GM18508 (cell line): ENCODE measurements around the gene TMEM164.

Experiments used
- ATAC-seq: cut with Tn5 transposase; IDR thresholded peaks from one replicate; pipeline ENCODE4 v1.9.1; 2021; ENCODE audit warnings: moderate number of reproducible peaks; ENCODE audit not compliant: insufficient read depth, unreplicated experiment

The TMEM164 gene

DNA sequence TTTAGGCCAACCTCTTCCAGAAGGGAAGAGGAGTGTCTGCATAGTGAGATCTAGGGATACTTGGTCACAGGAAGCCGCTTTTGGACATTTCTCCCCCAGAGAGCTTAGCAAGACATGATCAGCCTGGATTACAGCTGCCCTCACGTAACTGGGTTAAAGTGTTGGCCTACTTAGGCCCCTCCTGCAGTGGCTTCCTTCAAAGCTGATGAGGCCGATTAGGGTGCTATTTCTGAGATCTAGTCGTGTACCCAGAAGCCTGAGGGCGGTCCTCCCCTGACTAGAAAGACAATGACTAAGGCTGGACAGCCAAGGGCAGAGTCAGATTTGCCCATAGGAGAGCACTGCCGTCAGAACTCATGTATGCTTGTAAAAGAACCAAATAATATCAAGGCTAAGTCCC, 180.0 kb downstream of the TMEM164 start:
- no peak for ATAC-seq

GRCh38 chrX:110183314-110183713, 180.4 kb downstream of the TMEM164 start:
- no peak for ATAC-seq

DNA sequence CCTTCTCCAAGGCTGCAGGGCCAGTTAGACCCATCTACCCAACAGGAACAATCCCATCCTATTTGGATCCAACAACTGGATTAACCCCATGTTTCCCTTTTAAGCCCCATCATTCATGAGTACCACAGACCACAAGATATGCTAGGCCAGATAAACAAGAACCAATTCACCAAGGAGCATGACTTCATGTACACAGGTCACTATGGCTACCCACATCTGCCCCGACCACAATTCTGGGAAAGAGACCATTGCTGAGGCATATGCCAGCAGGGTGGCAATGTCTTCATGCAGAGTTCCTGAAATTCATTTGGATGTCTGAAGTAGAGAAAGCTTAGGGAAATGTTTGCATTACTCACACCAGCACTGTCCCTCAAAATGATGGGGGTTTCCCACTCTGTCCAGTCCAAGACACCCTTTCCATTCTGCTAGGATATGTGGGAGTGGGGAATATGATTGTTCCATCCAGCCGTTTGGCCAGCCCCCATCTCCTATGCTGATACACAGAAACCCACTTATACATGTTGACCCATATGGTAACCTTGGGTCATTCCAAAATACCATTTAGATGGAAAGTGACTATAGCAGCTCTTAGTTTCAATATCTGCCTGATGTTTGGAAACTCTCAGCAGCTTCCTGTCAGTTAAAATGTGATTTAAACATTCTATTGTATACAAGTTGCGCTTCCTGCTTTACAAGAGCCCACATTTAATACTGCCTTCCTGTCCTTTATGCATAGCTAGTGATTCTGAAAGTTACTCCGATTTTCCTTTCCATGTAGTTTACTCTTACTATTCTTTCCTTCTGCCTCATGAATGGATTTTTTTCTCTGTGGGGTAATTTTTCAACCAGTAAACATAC, 186.0 kb downstream of the TMEM164 start:
- ATAC-seq: no peak

DNA sequence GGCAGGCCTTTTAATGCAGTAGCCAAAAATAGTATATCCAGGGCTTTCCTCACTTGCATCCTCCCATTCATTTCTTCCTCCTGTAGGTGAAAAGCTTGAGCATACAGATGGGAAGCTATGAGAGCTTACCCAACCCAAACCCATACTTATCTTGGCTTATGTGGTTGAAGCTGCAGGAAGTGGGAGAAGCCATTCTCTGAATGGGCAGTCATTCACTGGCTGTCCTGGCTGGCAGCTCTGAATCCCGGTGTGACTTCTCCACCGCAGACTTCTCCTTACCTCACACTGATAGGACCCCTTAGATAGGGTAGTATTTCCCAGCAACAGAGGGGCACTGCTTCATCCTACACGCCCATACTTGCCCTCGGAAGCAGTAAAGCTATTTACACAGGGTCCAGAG, 189.6 kb downstream of the TMEM164 start:
- ATAC-seq: no peak

DNA sequence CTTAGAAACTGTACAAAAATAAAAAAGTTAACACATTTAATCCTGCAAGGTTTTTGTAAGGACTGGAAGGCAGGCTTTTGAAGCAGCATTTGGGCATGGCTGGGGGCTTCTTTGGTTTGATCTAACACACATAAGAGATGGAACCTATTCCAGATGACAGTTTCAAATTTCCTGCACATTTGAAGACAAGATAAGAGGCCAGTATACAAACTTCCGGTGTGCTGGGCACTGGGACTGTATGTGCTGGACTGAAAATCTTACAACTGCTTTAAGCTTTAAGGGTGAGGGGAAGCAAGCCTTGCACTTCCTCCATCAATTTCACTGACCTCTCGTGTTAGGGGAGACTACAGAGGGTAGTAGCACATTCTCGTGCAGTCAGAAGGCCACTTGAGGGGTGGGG, 192.1 kb downstream of the TMEM164 start:
- ATAC-seq: no peak

GRCh38 chrX:110201799-110202198, 198.9 kb downstream of the TMEM164 start:
- no peak for ATAC-seq

DNA sequence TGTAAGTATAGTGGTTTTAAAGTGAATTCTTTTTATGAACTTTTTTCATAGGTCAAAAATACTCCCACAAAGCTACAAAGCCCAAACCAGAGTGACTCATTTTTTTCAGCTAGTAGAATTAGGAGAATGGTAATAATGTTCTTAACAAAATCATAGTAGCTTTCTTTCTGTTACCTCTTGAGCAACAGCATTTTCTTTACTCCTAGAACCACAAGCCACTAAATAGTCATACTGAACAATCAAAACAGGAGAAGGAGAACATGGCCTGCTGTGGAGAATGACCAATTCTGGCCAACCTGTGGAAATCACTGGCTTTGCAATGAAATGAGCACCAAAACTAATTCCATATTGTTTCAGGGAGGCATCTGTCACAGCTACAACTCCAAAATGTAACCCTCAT, 202.1 kb downstream of the TMEM164 start:
- no peak for ATAC-seq

- ATAC-seq: no peak
Observed at GRCh38 chrX:110208092-110208491, 205.2 kb downstream of the TMEM164 start.

- no peak for ATAC-seq
Observed at GRCh38 chrX:110210417-110211139, 207.7 kb downstream of the TMEM164 start.

DNA sequence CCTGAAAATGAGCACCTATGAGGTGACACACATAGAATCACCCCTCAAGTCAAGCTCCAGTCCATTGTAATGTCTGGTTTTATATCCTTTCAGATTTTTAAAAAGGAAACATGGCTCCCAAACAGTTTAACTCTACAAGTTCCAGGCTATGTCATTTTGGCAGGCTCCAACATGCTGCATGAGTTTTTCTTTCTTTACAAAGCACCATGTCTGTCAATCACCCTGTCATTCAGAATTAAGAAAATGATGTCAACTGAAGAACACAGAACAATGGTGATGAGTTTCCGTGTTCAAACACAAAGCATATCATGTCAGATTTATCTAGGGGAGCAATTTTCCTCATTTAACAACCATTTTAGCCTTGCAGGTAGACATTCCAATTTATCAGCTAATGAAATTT, 208.4 kb downstream of the TMEM164 start:
- ATAC-seq: no peak

DNA sequence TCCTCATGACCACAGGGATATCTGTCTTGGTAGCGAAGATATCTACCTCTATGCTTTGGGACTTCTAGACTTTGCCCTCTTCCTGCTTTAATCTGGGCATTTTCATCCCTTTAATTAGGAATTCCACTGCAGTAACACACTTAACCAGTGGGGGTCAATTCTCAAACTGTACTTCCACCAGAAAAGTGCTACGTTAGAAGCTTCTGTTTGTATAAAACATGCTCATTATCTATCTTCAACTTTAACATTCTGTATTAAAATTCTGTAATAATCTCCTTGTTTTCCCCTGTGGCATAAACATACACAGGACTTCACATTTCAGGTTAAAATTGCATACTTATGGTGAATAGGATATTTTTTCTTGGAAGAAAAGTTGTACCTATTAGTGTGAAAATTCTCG, 209.4 kb downstream of the TMEM164 start:
- ATAC-seq: no peak

DNA sequence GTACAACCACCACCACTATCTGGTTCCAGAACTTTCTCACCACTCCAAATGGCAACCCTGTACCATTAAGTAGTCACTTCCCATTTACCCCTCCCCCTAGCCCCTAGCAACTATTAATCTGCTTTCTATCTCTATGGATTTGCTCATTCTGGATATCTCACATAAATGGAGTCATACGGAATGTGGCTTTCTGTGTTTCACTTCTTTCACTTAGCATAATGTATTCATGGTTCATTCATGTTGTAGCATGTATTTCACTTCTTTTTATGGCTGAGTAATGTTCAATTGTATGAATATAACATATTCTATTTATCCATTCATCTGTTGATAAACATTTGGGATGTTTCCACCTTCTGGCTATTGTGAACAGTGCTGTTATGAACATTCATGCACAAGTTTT, 210.3 kb downstream of the TMEM164 start:
- ATAC-seq: no peak

GRCh38 chrX:110214684-110215083, 211.8 kb downstream of the TMEM164 start:
- no peak for ATAC-seq

GRCh38 chrX:110215411-110215810, 212.5 kb downstream of the TMEM164 start:
- ATAC-seq: no peak

DNA sequence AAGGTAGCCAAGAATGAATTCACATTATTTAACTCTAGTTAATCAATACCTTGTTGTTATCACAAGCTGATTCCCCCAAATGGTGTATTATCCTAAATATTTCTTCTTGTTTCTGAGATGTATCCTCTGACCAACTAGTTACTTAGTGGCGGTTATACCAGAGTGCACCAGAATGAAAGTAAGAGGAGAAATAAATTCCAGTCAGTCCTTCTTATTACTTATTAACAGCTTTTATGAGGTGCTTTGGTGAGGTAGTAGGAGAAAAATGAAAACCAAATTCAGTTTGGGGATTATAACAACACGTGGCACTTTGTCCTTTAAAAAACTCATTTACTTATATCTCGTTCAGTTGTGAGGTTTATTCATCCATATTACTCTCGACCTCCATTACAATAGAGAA, 213.1 kb downstream of the TMEM164 start:
- no peak for ATAC-seq

DNA sequence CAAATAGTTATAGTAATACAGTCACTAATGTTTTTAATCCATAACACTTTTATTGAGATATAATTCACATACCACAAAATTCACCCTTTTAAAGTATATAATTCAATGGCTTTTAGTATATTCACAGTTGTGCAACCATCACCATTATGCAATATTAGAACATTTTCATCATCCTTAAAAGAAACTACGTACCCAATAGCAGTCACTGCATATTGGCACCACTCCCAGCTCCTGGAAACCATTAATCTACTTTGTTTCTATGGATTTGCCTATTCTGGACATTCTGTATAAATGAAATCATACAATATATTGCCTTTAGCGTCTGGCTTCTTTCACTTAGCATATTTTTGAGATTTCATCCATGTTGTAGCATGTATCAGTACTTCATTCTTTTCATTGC, 215.7 kb downstream of the TMEM164 start:
- no peak for ATAC-seq

GRCh38 chrX:110219920-110220319, 217.0 kb downstream of the TMEM164 start:
- ATAC-seq: no peak

- ATAC-seq: no peak
Observed at GRCh38 chrX:110222497-110223257, 219.8 kb downstream of the TMEM164 start.

DNA sequence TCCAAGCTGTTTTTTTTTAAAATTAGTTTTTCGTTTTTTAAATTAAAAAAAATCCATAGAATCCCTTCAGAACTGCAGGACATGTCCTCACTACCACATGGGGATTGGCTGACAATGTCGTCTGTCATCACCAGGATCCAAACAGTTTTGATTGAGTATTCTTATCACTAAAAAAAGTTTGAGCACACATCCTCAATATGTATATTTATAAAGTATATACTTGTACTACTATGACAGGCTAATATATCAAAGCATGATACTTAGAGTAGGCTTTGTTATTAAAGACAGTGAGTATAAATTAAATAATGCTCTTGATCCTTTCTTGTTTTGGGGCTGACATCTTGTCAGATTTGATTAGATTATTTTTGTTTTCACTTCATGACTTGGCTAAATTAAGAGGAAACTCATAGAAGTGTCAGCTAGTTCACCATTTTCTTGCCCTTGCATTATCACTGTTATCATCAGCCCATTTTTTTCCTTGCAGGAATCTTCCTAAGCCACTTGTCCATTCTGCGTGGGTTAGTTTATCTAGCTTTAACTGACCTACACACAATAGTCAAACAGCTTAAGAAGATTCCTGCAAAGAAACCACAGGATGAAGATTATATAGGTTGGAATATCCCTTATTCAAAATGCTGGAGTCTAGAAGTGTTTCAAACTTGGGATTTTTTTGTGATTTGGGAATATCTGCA, 222.2 kb downstream of the TMEM164 start:
- ATAC-seq: no peak

- ATAC-seq: no peak
Observed at GRCh38 chrX:110226931-110227330, 224.0 kb downstream of the TMEM164 start.
